CD4-positive, alpha-beta T cell treated with Interleukin-21 for 1 hour (primary cell): Measurements from ENCODE around the gene DTX4.
A peak's percentile ranks its signal among the peaks of the same experiment; 100 is the strongest.

Experiments
- DNase-seq: peaks from one replicate; pipeline ENCODE4 v3.0.0-alpha.2; 2020

Gene DTX4

DNA sequence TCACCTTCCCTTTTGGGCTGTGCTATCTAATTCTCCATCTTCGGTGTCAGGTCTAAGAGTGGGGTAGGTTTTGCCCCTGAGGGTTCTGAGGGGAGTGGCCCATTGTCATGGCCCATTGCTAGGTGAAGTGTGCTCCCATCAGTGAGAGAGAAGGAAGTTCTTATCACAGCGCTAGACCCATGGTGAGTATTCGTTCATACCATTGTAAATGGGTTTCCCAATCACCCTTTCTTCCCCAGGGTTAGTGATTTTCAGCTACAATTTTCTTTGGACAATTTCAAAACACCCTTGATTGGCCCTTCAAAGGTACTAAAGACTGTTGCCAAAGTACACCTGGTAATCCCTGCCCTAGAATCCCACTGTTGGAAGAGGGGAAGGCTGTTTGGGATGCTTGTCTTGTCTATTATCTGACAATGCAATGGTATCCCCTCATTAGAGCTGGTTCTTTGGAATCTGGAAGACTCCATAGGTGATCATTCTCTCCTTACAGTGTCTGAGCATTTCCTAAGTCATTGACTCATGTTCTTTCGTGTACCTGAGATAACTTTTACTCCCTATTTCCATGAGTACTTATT is 20.6 kb downstream of the DTX4 start:
- DNase-seq = no peak

DNA sequence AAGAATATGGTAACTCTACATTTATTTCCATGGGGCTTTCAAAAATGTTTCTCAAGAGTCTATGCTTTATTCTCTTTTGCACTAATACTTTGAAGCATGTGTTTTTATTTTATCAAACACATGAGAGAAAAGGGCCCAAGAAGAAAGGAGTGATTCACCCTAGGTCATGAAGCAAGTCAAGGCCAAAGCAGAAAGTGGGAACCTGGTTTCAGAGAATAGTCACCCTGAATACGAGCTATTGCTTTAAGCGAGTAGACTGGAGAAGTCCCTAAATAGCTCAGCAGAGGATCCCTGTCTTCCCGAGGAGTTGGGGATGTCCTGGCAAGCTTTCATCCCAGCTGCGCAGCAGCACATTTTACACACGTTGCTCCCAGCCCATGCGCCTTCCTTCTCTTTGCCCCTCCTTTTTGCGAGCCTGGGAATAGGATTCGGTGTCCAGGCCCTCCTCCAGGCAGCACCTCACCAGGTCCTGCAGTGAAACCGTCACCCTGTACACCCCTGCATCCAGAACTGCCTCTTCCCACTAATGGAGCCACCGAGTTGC is 21.7 kb downstream of the DTX4 start:
- DNase-seq = no peak

DNA sequence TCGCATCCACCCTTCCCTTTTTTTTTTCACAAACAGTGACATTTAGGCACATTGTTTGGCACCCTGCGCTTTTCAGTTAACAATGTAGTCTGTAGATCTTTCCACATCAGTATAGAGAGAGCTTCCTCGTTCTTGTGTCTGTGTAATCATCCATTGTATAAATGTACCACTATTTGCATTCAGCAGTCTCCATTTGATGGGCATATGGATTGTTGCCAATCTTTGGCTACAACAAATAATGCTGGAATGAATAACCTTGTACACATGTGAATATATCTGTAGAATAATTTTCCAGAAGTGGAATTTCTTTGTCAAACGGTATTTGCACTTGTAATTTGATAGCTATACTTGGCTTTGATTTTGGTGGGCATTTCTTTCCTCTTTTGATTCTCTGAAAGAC is 23.7 kb downstream of the DTX4 start:
- no peak for DNase-seq

DNA sequence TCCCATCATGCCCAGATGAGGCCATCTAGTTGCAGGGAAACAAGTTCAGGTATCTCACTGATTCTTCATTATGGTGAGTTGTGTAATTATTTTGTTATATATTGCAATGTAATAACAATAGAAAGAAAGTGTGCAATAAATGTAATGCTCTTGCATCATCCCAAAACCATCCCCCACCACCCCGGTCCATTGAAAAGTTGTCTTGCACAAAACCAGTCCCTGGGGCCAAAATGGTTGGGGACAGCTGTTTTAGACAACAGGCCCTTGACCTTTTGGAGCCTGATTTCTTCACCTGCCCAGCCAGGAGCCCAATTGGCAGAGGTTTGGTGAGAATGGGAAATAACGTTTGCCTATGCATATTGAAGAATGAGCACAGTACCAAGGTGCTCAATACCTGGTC is 24.8 kb downstream of the DTX4 start:
- no peak for DNase-seq

DNA sequence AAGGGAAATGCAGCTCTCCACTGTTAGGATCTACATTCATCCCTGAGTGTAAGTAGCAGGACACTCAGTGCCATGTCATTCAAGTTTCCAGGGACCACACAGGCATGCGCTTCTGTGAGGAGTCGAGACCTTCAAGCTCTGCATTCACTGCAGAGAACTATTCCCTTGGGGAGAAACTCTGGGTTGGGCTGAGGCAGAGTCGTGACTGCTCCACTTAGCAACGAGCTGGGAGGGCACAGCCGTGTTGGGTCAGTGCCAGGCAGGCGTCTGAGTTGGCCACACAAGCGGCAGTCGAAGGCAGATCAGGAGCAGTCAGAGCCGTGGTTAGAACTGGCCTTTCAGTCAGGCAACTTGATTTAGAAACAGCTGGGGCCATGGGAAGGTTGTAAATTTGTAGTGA is 26.1 kb downstream of the DTX4 start:
- DNase-seq = no peak

DNA sequence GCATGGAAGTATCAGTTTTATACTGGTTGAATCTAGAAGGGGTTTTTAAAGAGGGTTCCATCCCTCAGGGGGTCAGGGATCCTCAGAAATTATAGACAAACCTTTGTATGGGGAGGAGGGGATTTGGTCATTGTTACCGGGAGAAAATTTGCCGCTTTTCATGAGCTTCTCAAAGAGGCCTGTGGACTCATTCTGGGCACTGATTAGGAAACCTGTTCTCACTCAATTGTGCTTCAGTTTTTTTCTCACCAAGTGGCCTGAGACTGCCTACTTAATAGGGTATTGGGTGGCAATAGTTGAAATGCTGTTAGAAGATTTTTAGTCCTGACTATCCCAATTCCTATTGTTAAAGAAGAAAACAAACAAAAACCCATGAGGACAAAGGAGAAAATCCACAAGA is 26.8 kb downstream of the DTX4 start:
- no peak for DNase-seq

DNA sequence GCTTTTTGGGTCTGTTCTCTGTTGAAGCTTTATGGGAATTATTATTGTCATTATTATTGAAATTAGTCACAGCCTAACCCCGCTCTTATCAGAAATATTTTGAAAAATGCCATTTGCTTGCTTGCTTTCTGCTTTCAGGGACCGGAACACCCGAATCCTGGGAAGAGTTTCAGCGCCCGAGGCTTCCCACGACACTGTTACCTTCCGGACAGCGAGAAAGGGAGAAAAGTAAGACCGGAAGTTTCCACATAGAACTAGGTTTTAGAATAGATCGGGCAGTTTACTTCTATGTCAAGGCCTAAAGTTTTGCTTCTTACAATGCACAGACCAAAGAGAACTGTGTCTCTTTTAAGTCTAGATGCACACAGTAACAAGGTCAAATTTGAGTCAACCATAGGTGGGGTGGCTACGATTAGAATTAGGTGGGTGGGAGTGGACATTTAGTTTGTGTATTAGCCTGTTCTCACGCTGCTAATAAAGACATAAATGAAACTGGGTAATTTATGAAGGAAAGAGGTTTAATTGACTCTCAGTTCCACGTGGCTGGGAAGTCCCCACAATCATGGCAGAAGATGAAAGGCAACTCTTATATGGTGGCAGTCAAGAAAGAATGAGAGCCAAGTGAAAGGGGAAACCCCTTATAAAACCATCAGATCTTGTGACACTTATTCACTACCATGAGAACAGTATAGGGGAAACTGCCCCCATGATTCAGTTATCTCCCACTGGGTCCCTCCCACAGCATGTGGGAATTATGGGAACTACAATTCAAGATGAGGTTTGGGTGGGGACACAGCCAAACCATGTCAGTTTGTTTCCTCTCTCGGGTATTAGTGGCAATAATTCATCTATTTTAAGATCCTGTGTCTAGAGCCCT is 27.9 kb downstream of the DTX4 start:
- DNase-seq = peak; percentile 16

DNA sequence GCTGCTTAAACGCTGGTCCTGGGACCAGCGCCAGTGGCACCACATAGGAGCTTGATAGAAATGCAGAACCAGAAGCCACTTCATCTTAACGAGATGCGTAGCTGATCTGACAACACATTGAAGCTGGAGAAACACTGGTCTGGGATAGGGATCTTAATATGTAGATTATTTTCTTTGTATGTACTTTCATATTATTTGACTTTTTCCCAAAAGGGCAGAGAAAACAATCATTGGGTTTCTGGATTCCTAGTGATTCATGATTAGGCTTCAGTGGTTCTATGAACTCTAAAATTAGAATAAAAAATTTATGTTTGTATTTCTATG is 28.5 kb downstream of the DTX4 start:
- no peak for DNase-seq

DNA sequence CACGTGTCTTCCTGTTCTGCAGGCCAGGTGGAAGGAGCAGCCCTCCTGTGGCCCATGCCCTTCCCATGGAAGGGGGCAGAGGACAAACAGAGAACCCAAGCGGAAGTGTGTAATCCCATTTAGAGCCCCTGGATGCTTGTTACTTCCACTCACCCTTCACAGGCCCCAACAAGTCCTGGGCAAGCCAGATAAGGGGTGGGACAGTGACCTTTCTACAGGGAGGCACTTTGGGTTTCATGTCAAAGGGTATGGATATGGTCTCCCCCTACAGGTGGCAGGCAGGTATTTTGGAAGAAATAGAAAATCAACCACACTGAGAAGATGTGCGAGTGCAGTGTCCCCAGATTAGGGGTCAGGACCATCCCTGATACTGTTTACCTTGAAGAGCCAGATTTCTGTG is 29.4 kb downstream of the DTX4 start:
- no peak for DNase-seq

DNA sequence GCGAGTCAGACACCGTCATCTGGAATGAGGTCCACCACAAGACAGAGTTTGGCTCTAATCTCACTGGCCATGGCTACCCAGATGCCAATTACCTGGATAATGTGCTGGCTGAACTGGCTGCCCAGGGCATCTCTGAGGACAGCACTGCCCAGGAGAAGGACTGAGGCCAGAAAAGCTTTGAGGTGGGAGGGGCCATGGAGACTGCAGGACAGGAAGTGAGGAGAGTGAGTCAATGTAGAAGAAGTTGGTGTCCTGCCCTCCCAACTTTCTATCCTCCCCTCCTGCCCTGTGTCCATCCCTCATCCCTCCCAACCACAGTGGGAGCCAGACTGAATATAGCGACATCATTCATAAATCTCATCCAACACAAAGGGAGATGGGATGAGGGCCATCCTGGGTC is 32.8 kb downstream of the DTX4 start:
- DNase-seq = no peak

DNA sequence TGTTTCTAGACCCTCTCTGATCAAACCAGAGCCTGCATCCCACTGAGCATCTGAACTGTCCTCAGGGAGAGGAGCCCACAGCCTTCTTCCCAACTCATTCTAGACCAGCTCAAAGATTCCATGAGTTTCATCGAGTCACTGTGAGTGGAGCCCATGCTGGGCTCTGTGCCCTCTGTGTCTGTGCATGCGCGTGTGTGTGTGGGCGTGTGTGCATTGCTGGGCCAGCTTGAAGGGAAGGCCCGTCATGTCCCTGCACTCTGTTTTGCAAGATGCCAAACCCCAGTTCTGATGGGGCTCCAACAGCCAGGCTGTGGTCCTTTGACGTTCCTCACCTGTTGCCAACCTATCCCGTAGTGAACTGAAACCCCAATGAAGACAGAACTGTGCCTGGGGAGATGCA is 33.7 kb downstream of the DTX4 start:
- DNase-seq = no peak

DNA sequence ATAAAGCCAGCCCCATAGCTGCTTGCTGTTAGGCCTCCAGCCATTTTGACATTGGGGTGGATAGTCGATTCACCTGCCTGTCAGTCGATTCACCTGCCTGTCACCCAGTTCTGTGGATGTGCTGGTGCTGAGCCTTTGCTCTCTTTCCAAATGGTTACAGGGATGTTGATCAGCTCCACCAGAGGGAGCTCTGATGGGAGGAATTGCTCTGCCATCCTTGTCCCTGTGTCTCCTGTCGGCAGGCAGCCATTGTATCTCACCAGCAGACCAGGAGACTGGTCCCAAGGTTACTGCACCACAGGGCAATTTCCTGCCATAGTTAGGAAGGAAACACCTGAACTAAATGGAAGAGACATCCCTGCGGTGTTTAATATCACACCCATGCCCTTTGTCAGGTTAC is 34.7 kb downstream of the DTX4 start:
- peak; percentile 22 for DNase-seq

DNA sequence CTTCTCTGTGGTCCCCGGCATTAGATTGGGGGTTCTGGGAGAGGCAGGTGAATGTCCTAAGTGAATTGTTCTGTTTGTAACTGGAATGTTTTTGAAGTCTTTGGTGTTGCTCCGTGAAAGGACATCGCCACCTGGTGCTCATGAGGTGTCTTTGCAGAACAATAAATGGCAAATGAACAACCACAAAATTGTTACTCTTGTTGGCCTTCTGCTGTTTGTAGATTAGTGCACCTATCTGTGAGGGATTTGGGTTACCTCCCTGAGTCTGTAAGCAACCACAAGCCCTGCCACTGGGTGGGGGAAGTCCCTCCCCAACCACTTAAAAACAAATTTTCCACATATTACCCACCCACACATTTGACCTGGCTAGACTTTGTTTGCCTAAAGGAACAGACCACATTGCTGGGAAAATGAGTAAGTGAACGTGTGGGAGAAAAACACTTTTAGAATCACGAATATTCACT is 36.1 kb downstream of the DTX4 start:
- DNase-seq = peak; percentile 59

DNA sequence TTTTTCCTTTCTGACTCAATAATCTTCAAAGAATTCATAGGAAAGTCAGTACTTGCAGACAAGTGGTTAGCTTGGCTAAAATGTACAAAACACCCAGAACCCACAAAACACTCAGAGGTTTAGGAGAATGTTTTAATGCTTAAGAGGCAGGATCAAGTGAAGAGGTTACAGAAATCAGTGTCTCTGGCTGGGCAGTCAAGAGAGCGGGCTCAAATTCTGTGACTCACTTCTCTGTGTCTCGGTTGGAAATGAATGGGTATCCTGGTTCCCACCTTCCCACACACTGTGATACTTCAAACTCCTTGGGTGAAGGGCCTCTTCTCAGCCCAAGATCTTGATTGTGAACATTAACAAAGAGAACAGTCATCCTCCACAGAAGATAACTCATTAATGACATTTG is 37.0 kb downstream of the DTX4 start:
- no peak for DNase-seq

DNA sequence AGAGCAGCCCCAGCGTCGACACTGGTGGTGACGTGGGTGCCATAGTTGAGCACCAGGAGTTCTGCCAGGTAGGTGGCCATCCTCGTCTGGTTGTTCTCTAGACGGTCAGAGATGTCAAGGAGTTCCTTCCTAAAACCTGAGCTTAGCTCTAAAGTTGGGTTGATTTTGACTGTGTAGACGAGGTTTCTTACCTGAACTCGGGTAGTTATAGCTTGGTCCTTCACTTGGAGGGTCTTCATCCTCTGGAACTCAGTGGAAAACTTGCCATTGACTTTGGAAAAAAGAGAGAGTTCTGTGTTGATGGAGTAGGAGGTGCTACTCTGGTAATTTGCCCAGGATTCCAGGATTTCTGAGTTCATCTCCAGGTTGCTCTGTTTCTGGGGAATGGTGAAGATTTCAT is 40.3 kb downstream of the DTX4 start:
- no peak for DNase-seq

DNA sequence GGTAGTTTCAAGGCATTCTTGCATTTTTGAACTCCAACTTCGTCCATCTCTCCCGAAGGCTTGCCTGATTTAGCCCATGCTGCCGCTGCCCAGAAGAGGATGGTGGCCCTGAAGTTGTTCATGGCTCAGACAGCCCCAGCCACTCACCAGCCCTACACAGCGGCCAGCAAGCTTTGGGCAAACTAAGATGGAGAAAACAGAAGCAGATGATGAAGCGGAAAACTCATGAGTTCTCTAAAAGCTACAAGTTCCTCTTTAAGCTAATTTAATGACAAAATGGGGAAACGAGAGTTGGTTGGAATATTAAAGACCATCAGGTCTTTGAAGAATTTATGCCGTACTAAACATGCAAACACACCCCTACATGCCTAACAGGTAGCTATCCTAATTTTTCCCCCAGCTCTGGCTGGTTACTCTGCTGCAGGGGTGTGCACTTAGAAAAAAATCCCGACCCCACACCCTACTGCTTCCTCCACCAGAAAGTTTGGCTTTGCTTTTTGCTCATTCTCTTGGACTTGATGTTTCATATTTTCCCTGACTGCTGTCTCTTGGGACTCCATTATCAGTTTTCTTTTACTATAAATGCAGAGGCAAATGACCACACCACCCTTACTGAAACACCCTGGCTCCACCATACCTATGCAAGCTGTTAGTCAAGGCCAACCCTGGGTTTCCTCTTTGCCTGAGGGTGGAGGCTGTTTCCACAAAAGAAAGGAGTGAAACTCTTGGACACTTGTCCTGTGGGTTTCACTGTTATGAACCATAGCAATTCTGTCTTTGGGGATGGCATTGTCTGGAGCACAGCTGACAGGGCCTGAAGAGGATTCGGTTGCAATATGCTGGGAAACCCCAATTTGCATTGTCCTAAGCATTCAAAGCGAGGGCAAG is 41.1 kb downstream of the DTX4 start, which contains the start of gene MPEG1:
Gene MPEG1 (minus strand): TSS at position 184 of the 888 bp plus-strand sequence. CDS start 62 bp downstream, at position 122.
- DNase-seq = no peak

DNA sequence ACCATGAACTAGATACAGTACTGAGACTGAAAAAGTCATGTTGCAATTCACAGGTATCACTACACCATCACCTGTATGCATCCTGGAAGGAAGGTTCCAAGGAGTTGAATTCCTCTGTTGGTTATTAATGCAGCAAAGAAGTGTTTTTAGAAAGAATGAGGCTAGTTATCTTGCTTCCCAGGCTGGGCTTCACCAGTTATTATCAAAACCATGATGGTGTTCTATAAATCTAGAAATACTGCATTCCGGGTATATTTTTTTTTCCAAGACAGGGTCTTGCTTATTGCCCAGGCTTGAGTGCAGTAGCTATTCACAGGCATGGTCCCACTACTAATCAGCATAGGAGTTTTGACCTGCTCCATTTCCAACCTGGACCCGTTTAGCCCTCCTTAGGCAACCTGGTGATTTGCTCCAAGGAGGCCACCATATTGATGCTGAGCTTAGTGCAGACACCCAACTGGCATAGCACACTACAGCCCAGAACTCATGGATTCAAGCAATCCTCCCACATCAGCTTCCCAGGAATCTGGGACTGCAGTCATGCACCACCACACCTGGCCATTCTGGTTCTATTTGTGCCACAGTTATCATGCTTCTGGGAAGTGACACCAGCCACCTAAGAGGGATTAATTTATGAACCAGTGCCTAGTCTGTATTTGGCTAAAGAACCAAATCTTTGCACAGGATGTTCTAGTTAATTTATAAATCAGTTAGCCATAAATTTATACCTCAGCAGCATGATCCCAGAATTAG is 42.4 kb downstream of the DTX4 start:
- DNase-seq = no peak

DNA sequence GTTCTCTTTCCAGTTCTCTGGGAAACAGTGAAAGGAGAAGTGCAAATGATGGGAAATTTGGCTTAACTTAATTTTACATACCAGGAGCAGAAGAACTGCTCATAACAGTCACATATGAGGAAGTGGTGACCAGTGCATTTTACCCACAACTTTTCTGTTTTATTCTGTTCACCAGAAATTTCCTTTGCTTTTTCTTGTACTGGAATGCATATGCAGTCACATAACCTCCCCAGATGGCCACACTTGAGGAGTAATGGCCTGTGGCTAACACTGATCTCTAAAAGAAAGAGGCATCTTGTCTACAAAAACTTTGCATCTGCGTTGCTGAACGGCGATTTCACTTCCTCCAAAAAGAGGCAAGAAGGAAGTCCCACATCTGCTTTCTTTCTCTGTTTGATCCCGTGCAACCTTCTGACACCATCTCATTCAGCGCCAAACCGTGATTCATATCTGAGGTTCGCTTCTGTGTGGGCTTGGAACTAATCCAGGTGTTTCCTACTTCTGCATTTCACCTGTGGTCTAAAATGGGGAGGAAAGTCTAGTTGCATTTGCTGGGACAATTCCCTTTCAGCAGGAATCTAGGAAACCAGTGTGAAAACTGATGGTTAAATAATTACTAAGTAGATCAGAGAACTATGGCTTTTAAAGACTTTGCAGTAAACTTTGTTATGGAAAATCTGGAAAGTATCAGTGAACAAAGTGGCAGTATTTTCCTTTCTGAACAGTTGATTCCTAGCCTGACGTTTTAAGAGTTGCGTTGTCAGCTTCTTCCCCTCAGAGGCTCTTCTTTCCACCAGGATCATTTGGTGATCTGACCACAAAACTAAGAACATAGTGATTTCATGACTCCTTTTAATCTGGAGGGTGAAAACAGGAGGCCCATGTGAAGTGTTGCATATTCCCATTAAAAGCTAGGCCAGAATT is 45.0 kb downstream of the DTX4 start:
- peak; percentile 39 for DNase-seq

DNA sequence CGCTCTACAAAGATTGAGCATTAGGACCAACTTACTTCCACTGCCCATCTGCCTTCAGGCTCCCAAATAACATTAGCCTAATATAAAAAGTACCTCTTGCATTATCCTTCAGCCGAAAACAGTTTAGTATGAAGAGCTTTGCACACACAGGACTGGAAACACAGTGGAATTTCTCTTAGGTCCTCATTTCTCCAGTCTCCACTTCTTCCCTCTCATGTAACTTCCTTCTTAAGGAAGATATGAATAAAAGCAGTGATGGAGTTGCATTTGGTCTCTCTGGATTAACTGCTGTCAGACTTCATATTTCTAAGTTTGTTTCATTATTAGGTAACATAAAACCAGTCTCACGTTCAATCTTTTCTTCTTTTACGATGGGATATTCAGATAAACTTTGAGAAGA is 46.4 kb downstream of the DTX4 start:
- DNase-seq = no peak

DNA sequence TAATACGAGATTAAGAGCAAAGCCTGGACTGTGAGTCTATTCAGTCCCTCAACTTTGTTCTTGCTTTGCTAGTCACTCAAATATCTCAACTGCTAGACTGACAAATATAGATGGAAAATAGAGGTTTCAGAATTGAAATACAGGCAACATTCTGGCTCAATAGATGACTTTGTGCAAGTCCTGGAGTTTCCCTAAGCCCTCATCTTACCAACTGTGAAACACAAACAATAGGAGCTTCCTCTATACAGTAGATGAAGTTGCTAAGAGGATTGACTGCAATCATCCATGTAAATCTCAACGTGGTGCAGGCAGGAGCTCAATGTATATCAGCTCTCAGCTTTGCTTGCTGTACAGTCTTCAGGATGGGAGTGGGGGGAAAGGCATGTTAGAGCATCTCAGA is 47.0 kb downstream of the DTX4 start:
- DNase-seq = no peak

DNA sequence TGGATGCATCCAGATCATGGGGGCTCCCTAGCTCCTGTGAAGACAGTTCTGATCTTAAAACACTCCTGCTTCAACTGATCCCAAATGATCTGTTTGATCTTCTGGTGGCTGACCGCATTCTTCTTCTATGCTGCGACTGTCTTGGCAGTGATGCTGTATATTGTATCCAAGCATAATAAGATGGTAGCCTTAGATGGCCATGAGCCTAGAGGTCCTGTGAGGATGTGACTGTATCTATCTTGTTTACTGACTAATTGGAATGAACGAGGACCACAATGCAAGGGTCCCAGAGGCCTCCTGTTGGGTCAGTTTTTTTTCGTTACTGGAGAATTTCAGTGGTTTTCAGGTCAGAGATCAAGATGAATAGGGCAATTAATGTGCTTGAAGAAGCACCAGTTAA is 47.9 kb downstream of the DTX4 start:
- no peak for DNase-seq

DNA sequence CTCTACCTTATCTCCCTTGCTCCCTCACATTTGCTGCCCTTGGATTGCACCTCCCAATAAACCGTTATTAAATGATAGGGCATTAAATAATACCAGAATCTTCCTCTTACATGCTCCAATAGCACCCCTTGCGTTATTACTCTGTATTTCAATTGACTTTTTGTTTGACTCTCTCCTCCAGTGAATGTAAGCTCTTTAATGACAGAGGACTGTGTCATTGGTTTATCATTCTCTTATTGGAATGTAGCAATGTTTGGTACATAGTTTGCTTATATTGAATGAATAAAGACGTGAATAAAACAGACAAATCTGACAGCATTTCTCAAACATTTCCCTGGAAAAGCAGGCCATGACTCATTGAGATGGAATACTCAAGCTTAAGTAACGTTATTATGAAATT is 49.5 kb downstream of the DTX4 start:
- DNase-seq = no peak
